PC-3 (cell line): ENCODE data around the gene SAMD5. TPM values are rescaled to one million over a fixed set of nuclear protein-coding genes. Genes with fewer than 3 reads are reported as not detected.

Source experiments
- ATAC-seq: fragments of 200-7000 bp; cut with Tn5 transposase; 2 replicates; pipeline ENCODE4 v1.9.1; 2020; ENCODE audit warnings: mild to moderate bottlenecking, moderate library complexity
- BruUV-seq: library from RNA; stranded (reverse); fragments of 400-500 nt; replicated peaks from 2 replicates; lab custom pipeline; 2021; lab: Mats Ljungman, UMichigan
- CTCF ChIA-PET: fragments of 300-600 bp; sonication (Branson Sonifier 250); formaldehyde crosslinking; loops from one replicate; lab custom pipeline; 2022; ENCODE audit warnings: antibody characterized with exemption; lab: Charles Lee
- POLR2A ChIA-PET: fragments of 300-600 bp; sonication (Branson Sonifier 250); formaldehyde crosslinking; loops from one replicate; lab custom pipeline; 2022; ENCODE audit warnings: antibody characterized with exemption; ENCODE audit not compliant: unreplicated experiment; lab: Charles Lee
- DNase-seq: peaks from one replicate; pipeline ENCODE4 v3.0.0-alpha.2; 2015
- H2AFZ ChIP-seq: fragments of 300-600 bp; sonication (generic); 2 replicates; pipeline ENCODE4 v1.6.0; 2016; ENCODE audit warnings: antibody characterized with exemption, low read length
- H3F3A ChIP-seq: fragments of 300-600 bp; sonication (generic); one replicate; pipeline ENCODE4 v1.6.0; 2017; ENCODE audit warnings: antibody characterized with exemption, low read length, control low read depth, mild to moderate bottlenecking; ENCODE audit not compliant: unreplicated experiment
- H3K27ac ChIP-seq: fragments of 300-600 bp; sonication (generic); 2 replicates; pipeline ENCODE4 v1.5.1; 2016; ENCODE audit warnings: mild to moderate bottlenecking, low read length
- H3K27me3 ChIP-seq: fragments of 300-600 bp; sonication (generic); 2 replicates; pipeline ENCODE4 v1.6.1; 2016; ENCODE audit warnings: low read length, mixed read lengths
- H3K36me3 ChIP-seq: fragments of 300-600 bp; sonication (generic); 2 replicates; pipeline ENCODE4 v1.6.1; 2016; ENCODE audit warnings: low read depth, mixed run types, low read length, mixed read lengths
- H3K4me1 ChIP-seq: fragments of 300-600 bp; sonication (generic); 2 replicates; pipeline ENCODE4 v1.5.1; 2016; ENCODE audit warnings: low read length; ENCODE audit not compliant: insufficient read depth
- H3K4me2 ChIP-seq: fragments of 300-600 bp; sonication (generic); 2 replicates; pipeline ENCODE4 v1.6.0; 2016; ENCODE audit warnings: low read length
- H3K4me3 ChIP-seq: fragments of 300-600 bp; sonication (generic); 2 replicates; pipeline ENCODE4 v1.5.1; 2016; ENCODE audit warnings: mild to moderate bottlenecking, low read length, mixed read lengths
- H3K79me2 ChIP-seq: fragments of 300-600 bp; sonication (generic); 2 replicates; pipeline ENCODE4 v1.6.1; 2017; ENCODE audit warnings: low read length, mixed read lengths
- H3K9ac ChIP-seq: fragments of 300-600 bp; sonication (generic); 2 replicates; pipeline ENCODE4 v1.6.0; 2016; ENCODE audit warnings: mild to moderate bottlenecking, low read length
- H3K9me2 ChIP-seq: fragments of 300-600 bp; sonication (generic); replicated peaks from 2 replicates; pipeline ENCODE4 v1.6.1; 2016; ENCODE audit warnings: mixed run types, low read length, mixed read lengths
- H3K9me3 ChIP-seq: fragments of 300-600 bp; sonication (generic); 2 replicates; pipeline ENCODE4 v1.6.1; 2016; ENCODE audit warnings: low read length, mixed read lengths
- H4K20me1 ChIP-seq: fragments of 300-600 bp; sonication (generic); 2 replicates; pipeline ENCODE4 v1.6.1; 2016; ENCODE audit warnings: low read length, mixed read lengths
- EZH2 ChIP-seq: fragments of 300-600 bp; sonication (generic); IDR thresholded peaks from one replicate; pipeline ENCODE4 v1.6.1; 2017; ENCODE audit warnings: antibody characterized with exemption, mild to moderate bottlenecking, low read length; ENCODE audit not compliant: unreplicated experiment
- EZH2phosphoT487 ChIP-seq: fragments of 300-600 bp; sonication (generic); IDR thresholded peaks from 2 replicates; pipeline ENCODE4 v1.6.1; 2018; ENCODE audit warnings: mild to moderate bottlenecking, antibody characterized with exemption, low read length, borderline replicate concordance
- intact Hi-C: fragments of 100-400 bp; cut with micrococcal nuclease; formaldehyde crosslinking; loops from 2 replicates; pipeline ENCODE4 v1.9.0; 2023
- total RNA-seq: library from RNA; depleted of rRNA; stranded (reverse); fragments of >200 nt; gene quantifications from 2 replicates; pipeline ENCODE4 v1.2.3, GENCODE V29; 2014
- TF ChIP-seq, protein P1 (sequence below): fragments of 300-600 bp; sonication (generic); conservative IDR thresholded peaks from 2 replicates; pipeline ENCODE4 v1.5.1; 2017; ENCODE audit warnings: antibody characterized with exemption, low read depth, mild to moderate bottlenecking, low read length

The SAMD5 gene
- total RNA-seq, 1 experiment from 2014 or later: 1.8 TPM

DNA sequence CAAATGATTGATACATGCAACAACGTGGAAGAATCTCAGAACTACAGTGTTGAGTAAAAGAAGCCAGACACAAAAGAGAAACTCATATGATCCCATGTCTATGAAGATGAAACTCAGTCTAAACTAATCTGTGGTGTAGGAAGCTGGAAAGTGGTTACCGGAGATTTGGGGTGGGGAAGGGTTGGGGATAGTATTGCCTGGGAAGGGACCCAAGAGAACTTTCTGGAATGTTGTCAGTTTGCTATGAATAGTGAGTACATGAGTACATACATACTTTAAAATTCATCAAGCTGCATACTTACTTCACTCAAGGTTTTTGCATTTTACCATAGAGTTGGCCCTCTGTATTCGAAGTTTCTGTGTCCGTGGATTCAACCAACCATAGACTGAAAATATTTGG is 106.0 kb downstream of the SAMD5 start:
- no peaks in the 10 kb centered on the region for H3F3A ChIP-seq
- no peaks in the 10 kb centered on the region for H3K9me3 ChIP-seq
- TF ChIP-seq EZH2phosphoT487 (no peak), EZH2 (no peak)
- TF ChIP-seq, protein P1, sequence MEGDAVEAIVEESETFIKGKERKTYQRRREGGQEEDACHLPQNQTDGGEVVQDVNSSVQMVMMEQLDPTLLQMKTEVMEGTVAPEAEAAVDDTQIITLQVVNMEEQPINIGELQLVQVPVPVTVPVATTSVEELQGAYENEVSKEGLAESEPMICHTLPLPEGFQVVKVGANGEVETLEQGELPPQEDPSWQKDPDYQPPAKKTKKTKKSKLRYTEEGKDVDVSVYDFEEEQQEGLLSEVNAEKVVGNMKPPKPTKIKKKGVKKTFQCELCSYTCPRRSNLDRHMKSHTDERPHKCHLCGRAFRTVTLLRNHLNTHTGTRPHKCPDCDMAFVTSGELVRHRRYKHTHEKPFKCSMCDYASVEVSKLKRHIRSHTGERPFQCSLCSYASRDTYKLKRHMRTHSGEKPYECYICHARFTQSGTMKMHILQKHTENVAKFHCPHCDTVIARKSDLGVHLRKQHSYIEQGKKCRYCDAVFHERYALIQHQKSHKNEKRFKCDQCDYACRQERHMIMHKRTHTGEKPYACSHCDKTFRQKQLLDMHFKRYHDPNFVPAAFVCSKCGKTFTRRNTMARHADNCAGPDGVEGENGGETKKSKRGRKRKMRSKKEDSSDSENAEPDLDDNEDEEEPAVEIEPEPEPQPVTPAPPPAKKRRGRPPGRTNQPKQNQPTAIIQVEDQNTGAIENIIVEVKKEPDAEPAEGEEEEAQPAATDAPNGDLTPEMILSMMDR: no peak
- H3K36me3 ChIP-seq: no peaks in the 10 kb centered on the region
- H3K4me2 ChIP-seq: no peak overlapping the region
- no peak overlapping the region for H3K9ac ChIP-seq
- DNase-seq (no peak), ATAC-seq (no peak)
- CTCF ChIA-PET: no interaction called here
- no TSS peak for BruUV-seq
- H3K27me3 ChIP-seq: no peaks in the 10 kb centered on the region
- no peaks in the 10 kb centered on the region for H3K9me2 ChIP-seq
- H3K79me2 ChIP-seq: no peaks in the 10 kb centered on the region
- no peak overlapping the region for H3K27ac ChIP-seq
- intact Hi-C loops: no loop called here
- H2AFZ ChIP-seq: no peak overlapping the region
- H4K20me1 ChIP-seq: no peaks in the 10 kb centered on the region
- no peaks in the 10 kb centered on the region for H3K4me1 ChIP-seq
- no peak overlapping the region for H3K4me3 ChIP-seq
- POLR2A ChIA-PET: no interaction called here

DNA sequence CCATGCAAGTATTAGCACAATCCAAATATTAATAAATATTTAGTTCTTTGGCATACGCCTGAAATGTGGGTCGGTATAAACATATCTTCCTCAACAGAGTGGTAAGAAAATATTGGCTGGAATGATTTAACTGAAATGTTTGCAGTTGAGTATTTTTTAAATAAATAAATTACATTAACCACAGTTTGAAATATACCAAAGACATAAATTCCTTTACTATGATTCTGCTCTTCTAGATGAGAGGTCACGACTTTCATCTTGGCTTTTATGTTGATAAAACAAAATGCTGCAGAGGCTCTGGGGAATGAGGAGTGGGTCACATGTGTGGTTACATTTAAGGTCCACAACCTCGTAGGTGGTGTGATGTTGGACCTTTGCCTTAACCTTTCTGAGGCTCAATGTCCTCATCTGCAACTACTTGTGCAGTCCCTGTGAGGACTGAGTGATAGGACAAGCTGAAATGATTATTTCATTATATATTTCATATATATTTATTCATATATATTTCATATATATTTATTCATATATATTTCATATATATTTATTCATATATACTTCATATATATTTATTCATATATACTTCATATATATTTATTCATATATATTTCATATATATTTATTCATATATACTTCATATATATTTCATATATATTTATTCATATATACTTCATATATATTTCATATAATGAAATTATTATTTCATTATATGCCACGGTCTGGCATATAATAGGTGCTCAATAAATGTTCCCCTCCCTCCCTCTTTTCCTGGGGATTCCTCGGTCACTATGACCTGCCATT is 107.4 kb downstream of the SAMD5 start:
- ChIA-PET CTCF (no interaction called here), POLR2A (no interaction called here)
- Histone ChIP-seq H2AFZ (no peak overlapping the region), H3K79me2 (no peaks in the 10 kb centered on the region), H3K27me3 (no peaks in the 10 kb centered on the region), H3K27ac (no peak overlapping the region), H3K9me3 (no peaks in the 10 kb centered on the region), H4K20me1 (no peaks in the 10 kb centered on the region), H3K9ac (no peak overlapping the region), H3K4me1 (no peaks in the 10 kb centered on the region), H3K4me2 (no peak overlapping the region), H3K4me3 (no peak overlapping the region), H3F3A (no peaks in the 10 kb centered on the region), H3K36me3 (no peaks in the 10 kb centered on the region), H3K9me2 (no peaks in the 10 kb centered on the region)
- no peak for ATAC-seq
- no peak for DNase-seq
- no peak for TF ChIP-seq EZH2
- no peak for TF ChIP-seq EZH2phosphoT487
- TF ChIP-seq, protein P1: no peak
- no TSS peak for BruUV-seq
- intact Hi-C loops: no loop called here

DNA sequence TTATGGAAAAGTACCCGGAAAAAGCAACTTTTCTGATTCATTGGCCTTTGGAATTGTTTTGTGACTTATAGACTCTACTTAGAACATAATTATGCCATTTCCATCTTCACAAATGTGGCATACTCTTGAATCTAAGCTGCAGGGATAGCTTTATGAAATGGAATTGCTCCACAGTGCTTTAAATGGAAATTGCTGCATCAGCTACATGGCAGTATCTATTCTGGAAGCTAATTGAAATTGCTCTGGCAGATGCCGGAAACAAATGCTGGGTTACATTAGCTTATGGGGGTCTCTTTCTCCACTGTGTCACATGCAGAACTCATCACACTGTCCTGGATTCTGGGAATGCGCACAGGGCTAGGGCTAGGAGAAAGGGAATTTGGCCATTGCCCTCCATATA is 108.9 kb downstream of the SAMD5 start:
- DNase-seq (no peak), ATAC-seq (no peak)
- TF ChIP-seq, protein P1: no peak
- no peak for TF ChIP-seq EZH2phosphoT487
- no peak for TF ChIP-seq EZH2
- Histone ChIP-seq H3K9ac (no peak overlapping the region), H3K79me2 (no peaks in the 10 kb centered on the region), H3K9me2 (no peaks in the 10 kb centered on the region), H4K20me1 (no peaks in the 10 kb centered on the region), H3K27me3 (no peaks in the 10 kb centered on the region), H3K4me1 (no peaks in the 10 kb centered on the region), H3K27ac (no peak overlapping the region), H3K4me3 (no peak overlapping the region), H3K4me2 (no peak overlapping the region), H3K9me3 (no peaks in the 10 kb centered on the region), H3K36me3 (no peaks in the 10 kb centered on the region), H3F3A (no peaks in the 10 kb centered on the region), H2AFZ (no peak overlapping the region)
- POLR2A ChIA-PET: no interaction called here
- intact Hi-C loops: no loop called here
- BruUV-seq: no TSS peak
- CTCF ChIA-PET: no interaction called here
